Mammary epithelial cell (primary cell): ENCODE data around the gene HIP1.

Experiments
- EZH2 ChIP-seq: IDR thresholded peaks from 2 replicates; pipeline ENCODE4 v1.6.1; 2012; ENCODE audit warnings: low read length, inconsistent platforms, borderline replicate concordance
- TF ChIP-seq, protein P1 (sequence below), 2 donors: IDR thresholded peaks in 1 of 2; conservative IDR thresholded peaks in 1 of 2; 2 replicates each; pipeline ENCODE4 v1.5.1; 2011 to 2012; ENCODE audit warnings: inconsistent platforms in 2 of 2, low read length in 2 of 2, mild to moderate bottlenecking in 2 of 2, control low read depth in 1 of 2, low read depth in 1 of 2; ENCODE audit not compliant: insufficient read depth in 1 of 2; ENCODE audit errors: extremely low read depth in 1 of 2

DNA sequence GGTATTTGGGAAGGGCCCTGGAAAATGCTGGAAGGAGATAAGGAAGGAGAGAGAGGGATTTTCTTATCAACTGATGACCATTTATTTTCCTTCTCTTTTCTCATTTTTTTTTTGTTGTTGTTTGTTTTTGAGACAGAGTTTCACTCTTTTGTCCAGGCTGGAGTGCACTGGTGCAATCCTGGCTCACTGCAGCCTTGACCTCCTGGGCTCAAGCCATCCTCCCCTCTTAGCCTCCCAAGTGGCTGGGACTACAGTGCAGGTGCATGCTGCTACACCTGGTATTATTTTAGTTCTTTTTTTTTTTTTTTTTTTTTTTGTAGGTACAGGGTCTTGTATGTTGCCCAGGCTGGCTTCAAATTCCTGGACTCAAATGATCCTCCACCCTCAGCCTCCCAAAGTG lies 52.2 kb downstream of the HIP1 start:
- TF ChIP-seq, protein P1, sequence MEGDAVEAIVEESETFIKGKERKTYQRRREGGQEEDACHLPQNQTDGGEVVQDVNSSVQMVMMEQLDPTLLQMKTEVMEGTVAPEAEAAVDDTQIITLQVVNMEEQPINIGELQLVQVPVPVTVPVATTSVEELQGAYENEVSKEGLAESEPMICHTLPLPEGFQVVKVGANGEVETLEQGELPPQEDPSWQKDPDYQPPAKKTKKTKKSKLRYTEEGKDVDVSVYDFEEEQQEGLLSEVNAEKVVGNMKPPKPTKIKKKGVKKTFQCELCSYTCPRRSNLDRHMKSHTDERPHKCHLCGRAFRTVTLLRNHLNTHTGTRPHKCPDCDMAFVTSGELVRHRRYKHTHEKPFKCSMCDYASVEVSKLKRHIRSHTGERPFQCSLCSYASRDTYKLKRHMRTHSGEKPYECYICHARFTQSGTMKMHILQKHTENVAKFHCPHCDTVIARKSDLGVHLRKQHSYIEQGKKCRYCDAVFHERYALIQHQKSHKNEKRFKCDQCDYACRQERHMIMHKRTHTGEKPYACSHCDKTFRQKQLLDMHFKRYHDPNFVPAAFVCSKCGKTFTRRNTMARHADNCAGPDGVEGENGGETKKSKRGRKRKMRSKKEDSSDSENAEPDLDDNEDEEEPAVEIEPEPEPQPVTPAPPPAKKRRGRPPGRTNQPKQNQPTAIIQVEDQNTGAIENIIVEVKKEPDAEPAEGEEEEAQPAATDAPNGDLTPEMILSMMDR (conservative IDR thresholded peaks at IDR 0.05 in 1 of 2, IDR thresholded peaks at IDR 0.05 in 1 of 2; ENCODE audit: extremely low read depth in 1 of 2, insufficient read depth in 1 of 2, low read depth in 1 of 2, low read length in 2 of 2) = no peak
- no peak for TF ChIP-seq EZH2
